DMS114 treated with DMSO at 0.1 percent for 48 hours (cell line): ENCODE data around the gene TP53I11.

ENCODE experiments used
- DNase-seq: peaks from one replicate; lab custom pipeline; 2025; ENCODE audit not compliant: unreplicated experiment; lab: John Stamatoyannopoulos, UW

The TP53I11 gene

DNA sequence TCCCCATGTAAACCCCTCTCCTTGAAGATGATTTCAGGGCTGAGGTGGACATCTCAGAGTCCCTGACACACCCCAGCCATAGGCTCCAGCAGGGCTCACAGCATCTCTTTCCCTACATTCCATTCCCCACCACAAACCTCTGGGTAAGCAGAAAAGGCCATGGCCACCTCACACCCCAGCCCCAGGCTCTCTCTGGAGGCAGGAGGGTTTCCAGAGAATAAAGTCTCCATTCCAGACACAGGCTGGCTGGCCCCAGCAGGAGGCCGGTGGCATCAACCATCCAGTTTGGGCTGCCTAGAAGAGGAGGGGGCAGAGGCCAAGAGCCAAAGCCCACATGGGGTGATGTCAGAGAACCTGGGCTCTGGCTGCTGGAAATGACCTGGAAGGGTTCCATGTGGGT lies 61.4 kb downstream of the TP53I11 start:
- DNase-seq = no peak

DNA sequence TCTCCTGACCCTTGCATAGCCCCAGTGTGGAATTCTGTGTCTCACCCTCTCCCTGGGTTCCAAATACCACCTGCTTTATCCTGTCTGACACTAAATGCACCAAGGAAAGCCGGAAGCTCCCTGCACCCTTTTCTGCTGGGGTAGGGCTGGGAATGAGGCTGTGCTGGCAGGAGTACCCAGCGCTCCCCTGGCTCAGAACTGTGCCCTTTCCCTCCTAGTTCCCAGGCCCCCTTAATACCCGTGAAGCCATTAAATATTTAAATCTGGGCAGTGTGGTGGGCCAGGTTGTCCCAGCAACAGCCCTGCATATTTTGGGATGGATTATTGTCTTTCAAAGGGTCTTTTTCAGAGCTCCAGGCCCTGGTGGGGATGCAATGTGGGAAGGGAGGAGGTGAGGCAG lies 63.0 kb downstream of the TP53I11 start:
- DNase-seq = no peak

- DNase-seq = no peak
Observed at GRCh38 chr11:44886790-44887140, 63.9 kb downstream of the TP53I11 start.

- DNase-seq = no peak
Observed at GRCh38 chr11:44885919-44886789, 64.5 kb downstream of the TP53I11 start.

DNA sequence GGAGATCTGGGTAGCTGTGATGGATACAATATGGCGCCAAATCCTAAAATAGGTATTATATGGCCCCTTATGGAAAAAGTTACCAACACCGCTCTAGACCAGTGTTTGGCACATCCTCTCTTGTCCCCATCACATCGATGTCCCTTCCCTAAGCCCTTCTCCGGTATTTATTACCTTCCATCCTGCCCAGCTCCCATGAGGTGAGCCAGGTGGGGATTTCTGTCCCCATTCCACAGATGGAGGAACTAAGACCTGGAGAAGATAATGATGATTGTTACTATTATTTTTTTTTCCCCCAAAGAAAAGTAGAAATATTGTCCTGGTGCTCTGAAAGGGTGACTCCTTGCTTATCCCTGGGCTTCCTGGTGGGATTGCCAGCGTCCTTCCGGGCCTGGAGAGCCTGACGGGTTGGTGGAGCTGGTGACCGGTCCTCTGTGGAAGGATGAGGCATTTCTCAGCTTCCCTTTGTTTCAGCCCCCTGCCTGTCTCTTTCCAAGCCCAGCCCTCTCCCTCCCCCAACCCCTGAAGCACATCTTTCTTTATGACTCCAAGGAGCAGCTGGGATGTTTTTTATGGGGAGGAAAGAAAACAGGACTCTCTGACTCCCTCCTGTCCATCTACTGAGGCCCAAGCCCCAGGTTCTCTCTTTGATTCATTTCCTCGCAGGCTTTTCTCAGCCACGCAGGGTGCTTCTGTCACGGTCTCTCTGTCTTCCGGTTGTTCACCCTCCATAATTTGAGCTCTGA lies 65.4 kb downstream of the TP53I11 start:
- no peak for DNase-seq

- no peak for DNase-seq
Observed at GRCh38 chr11:44884056-44884455, 66.6 kb downstream of the TP53I11 start.

- DNase-seq = no peak
Observed at GRCh38 chr11:44883277-44883676, 67.4 kb downstream of the TP53I11 start.
